ENCODE measurements around the gene SS18L1.
"Not testable (repeated sequence)": the region's sequence is repeated elsewhere in the genome, so short reads cannot be mapped to it uniquely, and the experiment has no call there.

The SS18L1 gene

GRCh38 chr20:62136283-62137091 lies 7.1 kb upstream of the SS18L1 start:
- FAIRE-seq, result peak; percentile 60

GRCh38 chr20:62137092-62137384 lies 6.5 kb upstream of the SS18L1 start:
- FAIRE-seq (no peak), DNase-seq (ENCODE audit: insufficient read length, low spot score) (no peak)

More at GRCh38 chr20:62136283-62137091, 7.1 kb upstream of the SS18L1 start:
- peak; percentile 89 for DNase-seq (ENCODE audit: insufficient read length, low spot score)

GRCh38 chr20:62137478-62138203 lies 5.9 kb upstream of the SS18L1 start:
- FAIRE-seq (peak; percentile 4), DNase-seq (ENCODE audit: insufficient read length, low spot score) (no peak)

- DNase-seq (ENCODE audit: insufficient read length, low spot score) (no peak), FAIRE-seq (peak; percentile 46)
Observed at GRCh38 chr20:62138204-62138543, 5.4 kb upstream of the SS18L1 start.

GRCh38 chr20:62138912-62139311 lies 4.7 kb upstream of the SS18L1 start:
- FAIRE-seq, result no peak
- DNase-seq (ENCODE audit: insufficient read length, low spot score), result no peak

- DNase-seq (ENCODE audit: insufficient read length, low spot score) (no peak), FAIRE-seq (no peak)
Observed at GRCh38 chr20:62139636-62140035, 3.9 kb upstream of the SS18L1 start.

GRCh38 chr20:62141043-62141396 lies 2.5 kb upstream of the SS18L1 start:
- no peak for DNase-seq (ENCODE audit: insufficient read length, low spot score)
- peak; percentile 44 for FAIRE-seq

GRCh38 chr20:62141397-62142251 lies 1.9 kb upstream of the SS18L1 start:
- DNase-seq (ENCODE audit: insufficient read length, low spot score), result no peak
- FAIRE-seq, result peak; percentile 72

- peak; percentile 26 for FAIRE-seq
- DNase-seq (ENCODE audit: insufficient read length, low spot score), result no peak
Observed at GRCh38 chr20:62142252-62143080, 1.1 kb upstream of the SS18L1 start.

- DNase-seq (ENCODE audit: insufficient read length, low spot score) (peak; percentile 87), FAIRE-seq (peak; percentile 97)
Observed at GRCh38 chr20:62143957-62144825, 622 bp downstream of the SS18L1 start.

- DNase-seq (ENCODE audit: insufficient read length, low spot score) (no peak), FAIRE-seq (peak; percentile 80)
Observed at GRCh38 chr20:62145688-62146018, 2.1 kb downstream of the SS18L1 start.

- DNase-seq (ENCODE audit: insufficient read length, low spot score) (no peak), FAIRE-seq (no peak)
Observed at GRCh38 chr20:62146019-62146755, 2.6 kb downstream of the SS18L1 start.

GRCh38 chr20:62147125-62147524 lies 3.6 kb downstream of the SS18L1 start:
- FAIRE-seq (no peak), DNase-seq (ENCODE audit: insufficient read length, low spot score) (no peak)

- DNase-seq (ENCODE audit: insufficient read length, low spot score) (no peak), FAIRE-seq (peak; percentile 48)
Observed at GRCh38 chr20:62147528-62147927, 4.0 kb downstream of the SS18L1 start.

- not testable (repeated sequence) for DNase-seq (ENCODE audit: insufficient read length, low spot score)
- peak; percentile 85 for FAIRE-seq
Observed at GRCh38 chr20:62148383-62148782, 4.8 kb downstream of the SS18L1 start.

GRCh38 chr20:62148908-62149314 lies 5.3 kb downstream of the SS18L1 start:
- FAIRE-seq (no peak), DNase-seq (ENCODE audit: insufficient read length, low spot score) (no peak)

GRCh38 chr20:62149532-62150309 lies 6.2 kb downstream of the SS18L1 start:
- FAIRE-seq, result peak; percentile 65
- no peak for DNase-seq (ENCODE audit: insufficient read length, low spot score)

GRCh38 chr20:62150310-62150575 lies 6.7 kb downstream of the SS18L1 start:
- DNase-seq (ENCODE audit: insufficient read length, low spot score) (no peak), FAIRE-seq (no peak)

GRCh38 chr20:62151225-62151624 lies 7.7 kb downstream of the SS18L1 start:
- DNase-seq (ENCODE audit: insufficient read length, low spot score) (no peak), FAIRE-seq (peak; percentile 26)
